ENCODE data around the gene TUBB4A.

DNA sequence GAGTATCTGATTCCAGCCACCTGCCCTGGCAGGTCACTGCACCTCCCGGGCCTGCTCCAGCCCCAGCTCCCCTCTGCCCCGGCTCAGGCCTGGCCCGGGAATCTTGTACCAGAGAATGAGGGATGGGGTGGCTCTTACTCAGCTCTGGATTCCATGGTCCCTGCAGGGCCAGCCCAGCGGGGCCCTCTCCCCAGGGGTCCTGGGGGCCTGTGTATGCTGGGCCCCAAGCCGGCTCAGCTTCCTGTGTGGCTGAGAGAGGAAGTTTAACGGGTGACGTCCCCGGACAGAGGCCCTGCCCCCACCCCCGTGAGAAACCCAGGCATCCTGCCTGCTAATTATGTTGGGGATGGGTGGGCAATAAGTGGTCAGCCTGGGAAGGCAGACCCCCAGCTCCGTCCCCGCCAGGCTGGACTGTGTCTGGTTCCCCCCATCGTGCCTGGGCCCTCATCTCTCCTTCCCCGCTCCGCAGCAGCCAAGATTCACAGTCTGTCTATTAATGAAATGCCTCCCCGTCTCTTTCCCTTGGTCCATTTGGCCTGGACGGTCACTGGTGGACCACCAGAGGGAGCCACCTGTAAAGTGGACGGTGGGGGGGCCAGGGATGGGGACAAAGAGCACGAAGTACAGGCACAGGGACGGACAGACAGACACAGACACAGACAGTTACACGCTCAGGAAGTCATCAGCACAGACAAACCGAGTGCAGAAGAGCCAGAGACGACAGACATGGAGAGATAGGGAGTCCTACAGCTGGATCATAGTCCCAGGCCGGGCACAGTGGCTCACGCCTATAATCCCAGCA, 20.4 kb downstream of the TUBB4A start, which contains the start of gene DENND1C:
- TF ChIP-seq EZH2 (IDR thresholded peaks at IDR 0.05; ENCODE audit: borderline replicate concordance, low read depth, low read length, severe bottlenecking): no peak
- TF ChIP-seq, protein P1, sequence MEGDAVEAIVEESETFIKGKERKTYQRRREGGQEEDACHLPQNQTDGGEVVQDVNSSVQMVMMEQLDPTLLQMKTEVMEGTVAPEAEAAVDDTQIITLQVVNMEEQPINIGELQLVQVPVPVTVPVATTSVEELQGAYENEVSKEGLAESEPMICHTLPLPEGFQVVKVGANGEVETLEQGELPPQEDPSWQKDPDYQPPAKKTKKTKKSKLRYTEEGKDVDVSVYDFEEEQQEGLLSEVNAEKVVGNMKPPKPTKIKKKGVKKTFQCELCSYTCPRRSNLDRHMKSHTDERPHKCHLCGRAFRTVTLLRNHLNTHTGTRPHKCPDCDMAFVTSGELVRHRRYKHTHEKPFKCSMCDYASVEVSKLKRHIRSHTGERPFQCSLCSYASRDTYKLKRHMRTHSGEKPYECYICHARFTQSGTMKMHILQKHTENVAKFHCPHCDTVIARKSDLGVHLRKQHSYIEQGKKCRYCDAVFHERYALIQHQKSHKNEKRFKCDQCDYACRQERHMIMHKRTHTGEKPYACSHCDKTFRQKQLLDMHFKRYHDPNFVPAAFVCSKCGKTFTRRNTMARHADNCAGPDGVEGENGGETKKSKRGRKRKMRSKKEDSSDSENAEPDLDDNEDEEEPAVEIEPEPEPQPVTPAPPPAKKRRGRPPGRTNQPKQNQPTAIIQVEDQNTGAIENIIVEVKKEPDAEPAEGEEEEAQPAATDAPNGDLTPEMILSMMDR (IDR thresholded peaks at IDR 0.05; ENCODE audit: borderline replicate concordance, extremely low read depth, low read length, poor library complexity, severe bottlenecking): peak; percentile 38

Measured in DND-41 (cell line).